Tibial artery (tissue), 4 donors: ENCODE measurements around the gene BCR.

Experiments
- DNase-seq, 2 donors: peaks; one replicate each; pipeline ENCODE4 v3.0.0-alpha.2; 2019
- H3K27ac ChIP-seq, 2 donors: fragments of 200-600 bp; sonication (generic) in 1 of 2; 1 replicate in 1 of 2; 2 replicates in 1 of 2; pipeline ENCODE4 v1.5.1; 2018 to 2019; ENCODE audit warnings: mild to moderate bottlenecking in 1 of 2
- H3K27me3 ChIP-seq, 2 donors: fragments of 200-600 bp; sonication (generic) in 1 of 2; one replicate each; pipeline versions ENCODE4 v1.5.1 to v1.6.0; 2016 to 2019
- H3K36me3 ChIP-seq, 3 donors: fragments of 200-600 bp; sonication (generic) in 2 of 3; one replicate each; pipeline ENCODE4 v1.5.1; 2016 to 2019; ENCODE audit warnings: mild to moderate bottlenecking in 2 of 3
- H3K4me1 ChIP-seq, 4 donors: fragments of 200-600 bp; sonication (generic) in 2 of 4; 1 replicate in 3 of 4; 2 replicates in 1 of 4; pipeline ENCODE4 v1.5.1; 2016 to 2019
- H3K4me3 ChIP-seq, 2 donors: fragments of 200-600 bp; sonication (generic) in 1 of 2; 1 replicate in 1 of 2; 2 replicates in 1 of 2; pipeline ENCODE4 v1.5.1; 2018 to 2019; ENCODE audit warnings: mild to moderate bottlenecking in 2 of 2
- H3K9me3 ChIP-seq, 3 donors: fragments of 200-600 bp; sonication (generic) in 1 of 3; one replicate each; pipeline ENCODE4 v1.5.1; 2016 to 2019
- CTCF ChIP-seq, 2 experiments: fragments of 200-600 bp in 1 of 2; fragments of 450-650 bp in 1 of 2; IDR thresholded peaks; one replicate each; pipeline ENCODE4 v1.5.1; 2017 to 2019; ENCODE audit warnings: antibody characterized with exemption in 2 of 2, mild to moderate bottlenecking in 1 of 2, moderate library complexity in 1 of 2
- intact Hi-C: fragments of 100-400 bp; cut with DNase I; formaldehyde crosslinking; loops from one replicate; pipeline ENCODE4 v1.15.0; 2023; ENCODE audit warnings: low total_unique reads

Gene BCR

GRCh38 chr22:23263651-23264555 lies 83.6 kb downstream of the BCR start:
- peaks cover 32 to 74% (median 59%) of the 10 kb centered on the region in 3 donors for H3K36me3 ChIP-seq
- H3K4me1 ChIP-seq: peaks cover 0 to 25% (median 10%) of the 10 kb centered on the region in 4 donors
- peak overlapping the region; percentile 39 to 58 for H3K27ac ChIP-seq
- H3K4me3 ChIP-seq: no peak overlapping the region
- DNase-seq: no peak
- no peaks in the 10 kb centered on the region for H3K27me3 ChIP-seq
- intact Hi-C loops: no loop called here
- no peaks in the 10 kb centered on the region for H3K9me3 ChIP-seq
- TF ChIP-seq CTCF (IDR thresholded peaks at IDR 0.05): no peak

- Histone ChIP-seq H3K4me1 (peaks cover 0 to 16% (median 8%) of the 10 kb centered on the region in 4 donors), H3K9me3 (no peaks in the 10 kb centered on the region), H3K27me3 (no peaks in the 10 kb centered on the region), H3K36me3 (peaks cover 39 to 83% (median 68%) of the 10 kb centered on the region in 3 donors), H3K4me3 (no peak overlapping the region), H3K27ac (peak overlapping the region; percentile 39 to 58)
- TF ChIP-seq CTCF (IDR thresholded peaks at IDR 0.05): no peak
- no peak for DNase-seq
- intact Hi-C loops: no loop called here
These were observed 84.5 kb downstream of the BCR start for GRCh38 chr22:23264610-23265367.

- Histone ChIP-seq H3K27me3 (no peaks in the 10 kb centered on the region), H3K9me3 (no peaks in the 10 kb centered on the region), H3K36me3 (peaks cover 43 to 89% (median 73%) of the 10 kb centered on the region in 3 donors), H3K27ac (peak overlapping the region; percentile 39 to 58), H3K4me3 (no peak overlapping the region), H3K4me1 (peaks cover 0 to 15% (median 7%) of the 10 kb centered on the region in 4 donors)
- intact Hi-C loops: no loop called here
- DNase-seq: no peak
- TF ChIP-seq CTCF (IDR thresholded peaks at IDR 0.05): no peak
These were observed 85.0 kb downstream of the BCR start for GRCh38 chr22:23265368-23265700.

- Histone ChIP-seq H3K27ac (no peak overlapping the region), H3K4me3 (no peak overlapping the region), H3K36me3 (peaks cover 42 to 91% (median 76%) of the 10 kb centered on the region in 3 donors), H3K9me3 (no peaks in the 10 kb centered on the region), H3K27me3 (no peaks in the 10 kb centered on the region), H3K4me1 (peaks cover 0 to 15% (median 7%) of the 10 kb centered on the region in 4 donors)
- intact Hi-C loops: no loop called here
- DNase-seq: no peak
- no peak for TF ChIP-seq CTCF (IDR thresholded peaks at IDR 0.05)
These were observed 86.5 kb downstream of the BCR start for GRCh38 chr22:23266780-23267179.

- no peak for TF ChIP-seq CTCF (IDR thresholded peaks at IDR 0.05)
- intact Hi-C loops: no loop called here
- Histone ChIP-seq H3K4me3 (no peak overlapping the region), H3K27me3 (no peaks in the 10 kb centered on the region), H3K36me3 (peaks cover 42 to 91% (median 76%) of the 10 kb centered on the region in 3 donors), H3K9me3 (no peaks in the 10 kb centered on the region), H3K4me1 (peaks cover 0 to 15% (median 7%) of the 10 kb centered on the region in 4 donors), H3K27ac (no peak overlapping the region)
- no peak for DNase-seq
These were observed 87.1 kb downstream of the BCR start for GRCh38 chr22:23267226-23268043.
